Testis (tissue), 2 donors: ENCODE data around the gene MYADM.
"Not testable (repeated sequence)": the region's sequence is repeated elsewhere in the genome, so short reads cannot be mapped to it uniquely, and the experiment has no call there.

ENCODE experiments used
- POLR2A ChIP-seq: fragments of 450-650 bp; IDR thresholded peaks from one replicate; pipeline ENCODE4 v1.6.1; 2017; ENCODE audit warnings: antibody characterized with exemption, mild to moderate bottlenecking, moderate library complexity
- TF ChIP-seq, protein P1 (sequence below), 3 experiments: fragments of 450-650 bp in 2 of 3; fragments of 200-600 bp in 1 of 3; sonication (generic) in 1 of 3; IDR thresholded peaks; one replicate each; pipeline ENCODE4 v1.5.1; 2016 to 2019; ENCODE audit warnings: antibody characterized with exemption in 3 of 3, mild to moderate bottlenecking in 2 of 3, moderate library complexity in 1 of 3

DNA sequence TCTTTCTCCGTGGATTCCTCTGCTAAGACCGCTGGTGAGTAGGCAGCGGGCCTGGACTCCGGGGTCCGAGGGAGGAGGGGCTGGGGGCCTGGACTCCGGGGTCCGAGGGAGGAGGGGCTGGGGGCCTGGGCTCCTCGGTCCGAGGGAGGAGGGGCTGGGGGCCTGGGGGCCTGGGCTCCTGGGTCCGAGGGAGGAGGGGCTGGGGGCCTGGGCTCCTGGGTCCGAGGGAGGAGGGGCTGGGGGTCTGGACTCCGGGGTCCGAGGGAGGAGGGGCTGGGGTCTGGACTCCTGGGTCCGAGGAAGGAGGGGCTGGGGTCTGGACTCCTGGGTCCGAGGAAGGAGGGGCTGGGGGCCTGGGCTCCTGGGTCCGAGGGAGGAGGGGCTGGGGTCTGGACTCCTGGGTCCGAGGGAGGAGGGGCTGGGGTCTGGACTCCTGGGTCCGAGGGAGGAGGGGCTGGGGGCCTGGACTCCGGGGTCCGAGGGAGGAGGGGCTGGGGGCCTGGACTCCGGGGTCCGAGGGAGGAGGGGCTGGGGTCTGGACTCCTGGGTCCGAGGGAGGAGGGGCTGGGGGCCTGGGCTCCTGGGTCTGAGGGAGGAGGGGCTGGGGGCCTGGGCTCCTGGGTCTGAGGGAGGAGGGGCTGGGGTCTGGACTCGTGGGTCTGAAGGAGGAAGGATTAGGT, 2.3 kb downstream of the MYADM start:
- TF ChIP-seq, protein P1, sequence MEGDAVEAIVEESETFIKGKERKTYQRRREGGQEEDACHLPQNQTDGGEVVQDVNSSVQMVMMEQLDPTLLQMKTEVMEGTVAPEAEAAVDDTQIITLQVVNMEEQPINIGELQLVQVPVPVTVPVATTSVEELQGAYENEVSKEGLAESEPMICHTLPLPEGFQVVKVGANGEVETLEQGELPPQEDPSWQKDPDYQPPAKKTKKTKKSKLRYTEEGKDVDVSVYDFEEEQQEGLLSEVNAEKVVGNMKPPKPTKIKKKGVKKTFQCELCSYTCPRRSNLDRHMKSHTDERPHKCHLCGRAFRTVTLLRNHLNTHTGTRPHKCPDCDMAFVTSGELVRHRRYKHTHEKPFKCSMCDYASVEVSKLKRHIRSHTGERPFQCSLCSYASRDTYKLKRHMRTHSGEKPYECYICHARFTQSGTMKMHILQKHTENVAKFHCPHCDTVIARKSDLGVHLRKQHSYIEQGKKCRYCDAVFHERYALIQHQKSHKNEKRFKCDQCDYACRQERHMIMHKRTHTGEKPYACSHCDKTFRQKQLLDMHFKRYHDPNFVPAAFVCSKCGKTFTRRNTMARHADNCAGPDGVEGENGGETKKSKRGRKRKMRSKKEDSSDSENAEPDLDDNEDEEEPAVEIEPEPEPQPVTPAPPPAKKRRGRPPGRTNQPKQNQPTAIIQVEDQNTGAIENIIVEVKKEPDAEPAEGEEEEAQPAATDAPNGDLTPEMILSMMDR (IDR thresholded peaks at IDR 0.05) = not testable (repeated sequence)
- TF ChIP-seq POLR2A = not testable (repeated sequence)
